GM21737 (cell line): ENCODE results near the gene TIMM44.

ENCODE experiments used
- ATAC-seq: cut with Tn5 transposase; IDR thresholded peaks from one replicate; pipeline ENCODE4 v1.9.1; 2021; ENCODE audit warnings: mild to moderate bottlenecking, moderate library complexity; ENCODE audit not compliant: unreplicated experiment

The TIMM44 gene

DNA sequence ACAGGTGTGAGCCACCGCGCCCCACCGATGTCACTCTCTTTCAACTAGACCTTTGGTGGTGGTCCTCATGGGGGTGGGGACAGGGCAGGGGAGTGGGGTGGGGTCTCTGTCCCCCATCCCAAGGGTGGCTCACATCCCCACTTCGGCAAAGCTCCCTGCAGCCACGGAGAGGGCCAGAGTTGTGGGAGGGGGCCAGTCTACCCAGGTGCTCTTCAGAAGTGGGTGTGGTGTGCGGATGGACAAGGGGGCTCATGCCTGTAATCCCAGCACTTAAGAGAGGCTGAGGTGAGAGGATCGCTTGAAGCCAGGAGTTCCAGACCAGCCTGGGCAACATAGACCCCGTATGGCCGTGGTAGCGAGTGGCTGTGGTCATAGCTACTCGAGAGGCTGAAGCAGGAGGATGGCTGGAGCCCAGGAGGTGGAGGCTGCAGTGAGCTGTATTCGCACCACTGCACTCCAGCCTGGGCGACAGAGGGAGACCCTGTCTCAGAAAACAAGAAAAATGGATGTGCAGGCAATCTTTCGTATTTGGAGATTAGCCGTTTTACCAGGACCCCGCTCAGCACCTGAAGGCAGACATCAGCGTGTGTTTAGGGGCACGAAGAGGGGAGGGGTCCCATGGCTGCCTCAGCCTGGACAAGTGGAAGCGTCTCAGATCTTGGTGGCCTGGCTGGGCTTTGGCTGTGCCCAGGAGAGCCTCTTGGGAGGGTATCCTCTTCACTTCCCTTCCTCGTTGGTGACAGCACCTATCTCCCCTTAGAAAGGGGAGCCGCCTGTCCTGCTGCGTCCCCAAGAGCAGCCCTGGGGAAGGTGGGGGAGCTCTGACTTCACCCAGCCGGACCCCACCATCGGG is 28.0 kb downstream of the TIMM44 start:
- ATAC-seq = no peak

DNA sequence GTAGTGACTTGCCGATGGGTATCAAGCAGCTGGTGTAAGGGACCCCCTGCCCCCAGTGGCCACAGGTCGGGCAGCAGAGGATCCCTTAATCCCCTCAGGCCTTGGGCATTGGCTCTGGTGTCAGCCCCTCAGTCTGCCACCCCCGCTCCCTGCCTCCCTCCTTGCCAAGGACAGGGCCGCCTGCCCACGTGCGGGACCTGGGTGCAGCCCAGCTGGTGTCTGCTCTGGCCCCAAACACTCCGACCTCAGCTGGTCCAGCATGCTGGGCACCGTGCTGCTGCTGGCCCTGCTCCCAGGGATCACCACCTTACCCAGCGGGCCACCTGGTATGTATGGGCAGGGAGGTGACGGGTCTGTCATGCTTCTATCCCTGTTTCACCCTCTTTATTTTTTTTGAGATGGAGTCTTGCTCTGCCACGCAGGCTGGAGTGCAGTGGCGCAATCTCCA is 28.8 kb downstream of the TIMM44 start, which contains the start of gene TGFBR3L:
Gene TGFBR3L (plus strand): TSS at position 233 of the 448 bp plus-strand sequence.
- ATAC-seq = no peak

GRCh38 chr19:7914099-7914498 is 29.4 kb downstream of the TIMM44 start:
- ATAC-seq = no peak

DNA sequence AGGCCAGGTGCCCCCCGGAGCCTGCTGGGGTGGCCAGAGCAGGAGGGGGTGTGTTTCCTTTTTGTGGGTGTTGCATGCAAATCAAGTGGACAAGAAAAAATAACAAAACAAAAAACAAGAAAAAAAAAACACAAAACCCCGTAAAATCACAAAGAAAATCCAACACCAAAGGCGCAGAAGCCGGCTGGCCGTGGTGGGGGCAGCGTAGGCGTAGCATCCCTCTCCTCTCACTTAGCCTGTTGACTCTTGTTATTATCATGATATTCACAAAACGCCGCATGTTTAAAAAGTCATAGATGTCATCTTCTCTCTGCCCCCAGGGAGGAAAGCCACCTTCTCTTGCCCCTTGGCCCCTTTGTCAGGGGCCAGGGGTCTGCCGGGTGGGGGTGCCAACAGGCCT is 29.8 kb downstream of the TIMM44 start:
- ATAC-seq = no peak

DNA sequence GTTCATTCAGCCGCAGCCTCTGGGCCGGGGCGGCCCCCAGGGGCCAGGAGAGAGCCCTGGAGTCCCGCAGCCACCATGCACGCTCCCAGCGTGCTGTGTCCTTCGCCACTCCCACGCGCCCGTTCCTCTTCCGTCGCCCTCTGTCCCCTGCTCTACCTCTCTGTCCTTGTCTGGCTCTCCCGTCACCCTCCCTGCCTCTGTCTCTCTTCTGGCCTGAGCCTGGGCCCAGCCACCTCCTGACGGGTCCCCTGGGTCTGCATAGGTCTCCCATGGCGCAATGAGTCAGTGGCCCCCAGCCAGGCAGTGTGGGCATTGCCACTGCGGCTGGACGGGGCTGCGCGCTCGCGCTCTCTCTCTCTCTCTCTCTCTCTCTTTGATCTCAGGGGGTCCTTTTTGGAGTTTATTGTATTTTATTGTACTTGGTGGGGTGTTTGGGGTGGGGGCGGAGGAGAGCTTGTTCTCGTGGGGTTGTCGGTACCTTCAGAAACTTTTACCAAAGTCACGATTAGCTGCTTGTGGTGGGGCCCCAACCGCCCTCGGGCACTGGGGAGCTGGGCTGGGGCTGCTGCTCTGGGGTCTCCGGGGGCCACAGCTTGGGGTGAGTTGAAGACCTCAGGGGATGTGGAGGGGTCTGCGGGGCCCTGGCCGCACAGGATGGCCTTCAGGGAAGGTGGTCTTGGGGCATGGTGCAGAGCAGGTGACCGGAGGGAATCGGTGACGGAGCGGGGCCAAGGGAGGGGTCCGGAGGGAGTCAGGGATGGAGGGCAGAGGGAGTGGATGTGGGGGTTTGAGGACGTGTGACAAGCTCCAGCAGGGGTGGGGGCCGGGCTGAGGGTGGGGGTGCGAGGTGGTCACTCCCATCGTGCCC is 30.5 kb downstream of the TIMM44 start:
- no peak for ATAC-seq

- ATAC-seq = no peak
These were observed 31.2 kb downstream of the TIMM44 start for GRCh38 chr19:7912144-7912696.

DNA sequence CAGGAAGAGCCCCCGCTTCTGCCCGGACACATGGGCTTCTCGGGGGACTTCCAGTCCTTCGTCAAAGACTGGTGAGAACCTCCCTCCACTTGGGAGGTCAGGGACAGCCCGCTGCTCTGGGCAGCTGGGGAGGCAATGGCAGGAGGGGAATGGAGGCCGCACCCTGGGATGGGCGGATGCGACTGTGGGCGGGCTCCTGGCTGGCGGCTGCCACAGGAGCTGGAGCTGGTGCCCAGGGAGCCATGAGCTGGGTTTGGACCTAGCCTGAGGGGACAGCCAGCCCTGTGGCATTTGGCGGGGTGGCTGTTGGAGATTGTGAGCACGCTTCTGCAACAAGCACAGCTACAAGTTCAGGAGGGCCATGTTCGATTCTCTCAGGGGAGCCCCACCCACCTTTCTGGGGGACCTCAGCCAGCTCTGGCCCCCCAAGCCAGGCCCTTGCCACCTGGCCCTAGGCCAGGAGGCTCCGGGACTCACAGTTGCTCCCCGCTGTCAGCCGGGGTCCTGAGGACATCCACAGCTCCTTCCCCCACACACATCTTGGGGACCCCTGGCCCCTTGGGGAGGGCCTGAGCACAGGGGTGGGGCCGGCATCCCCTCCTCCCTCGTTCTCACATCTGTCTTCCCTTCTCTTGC is 31.8 kb downstream of the TIMM44 start:
- no peak for ATAC-seq

DNA sequence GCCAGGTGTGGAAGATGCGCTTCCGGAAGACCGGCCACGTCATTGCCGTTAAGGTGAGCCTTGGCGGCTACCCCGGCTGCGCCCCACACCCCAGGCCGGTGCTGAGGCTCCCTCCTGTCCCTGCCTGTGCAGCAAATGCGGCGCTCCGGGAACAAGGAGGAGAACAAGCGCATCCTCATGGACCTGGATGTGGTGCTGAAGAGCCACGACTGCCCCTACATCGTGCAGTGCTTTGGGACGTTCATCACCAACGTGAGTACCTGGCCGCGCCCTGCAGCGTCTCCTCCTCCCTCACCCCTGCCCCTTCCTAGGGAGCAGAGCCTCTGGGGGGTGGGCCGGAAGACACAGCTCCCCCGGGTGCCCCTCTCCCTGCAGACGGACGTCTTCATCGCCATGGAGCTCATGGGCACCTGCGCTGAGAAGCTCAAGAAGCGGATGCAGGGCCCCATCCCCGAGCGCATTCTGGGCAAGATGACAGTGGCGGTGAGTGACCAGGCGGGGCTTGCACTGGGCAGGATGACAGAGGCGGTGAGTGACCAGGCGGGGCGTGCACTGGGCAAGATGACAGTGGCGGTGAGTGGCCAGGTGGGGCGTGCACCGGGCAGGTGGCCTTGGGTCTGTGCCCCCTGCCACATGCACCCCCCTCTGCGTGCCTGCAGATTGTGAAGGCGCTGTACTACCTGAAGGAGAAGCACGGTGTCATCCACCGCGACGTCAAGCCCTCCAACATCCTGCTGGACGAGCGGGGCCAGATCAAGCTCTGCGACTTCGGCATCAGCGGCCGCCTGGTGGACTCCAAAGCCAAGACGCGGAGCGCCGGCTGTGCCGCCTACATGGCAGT is 32.9 kb downstream of the TIMM44 start:
- no peak for ATAC-seq

- ATAC-seq = no peak
These were observed 33.9 kb downstream of the TIMM44 start for GRCh38 chr19:7909471-7910067.

- no peak for ATAC-seq
These were observed 34.6 kb downstream of the TIMM44 start for GRCh38 chr19:7908742-7909461.

GRCh38 chr19:7908078-7908699 is 35.3 kb downstream of the TIMM44 start:
- no peak for ATAC-seq

DNA sequence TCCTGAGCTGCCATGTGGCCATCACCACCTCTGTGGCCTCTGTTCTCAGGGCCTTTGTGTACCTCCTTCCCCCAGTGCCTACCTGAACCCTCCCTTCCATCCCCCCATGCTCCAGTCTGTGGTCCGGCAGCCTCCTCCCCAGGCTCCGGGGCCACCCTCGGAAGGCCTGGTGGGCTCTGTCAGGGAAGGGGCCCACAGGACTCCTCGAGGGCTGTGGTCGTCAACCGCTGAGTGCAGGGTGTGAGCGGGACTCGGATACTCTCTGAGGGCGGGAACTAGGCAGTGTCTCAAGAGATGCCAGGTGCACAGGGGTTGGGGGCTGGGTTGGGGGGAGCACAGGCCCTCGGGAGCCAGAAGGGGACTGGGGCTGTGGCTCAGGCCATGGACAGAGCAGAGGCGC is 35.9 kb downstream of the TIMM44 start:
- ATAC-seq = no peak

- no peak for ATAC-seq
These were observed 36.3 kb downstream of the TIMM44 start for GRCh38 chr19:7907122-7907521.

- no peak for ATAC-seq
These were observed 37.6 kb downstream of the TIMM44 start for GRCh38 chr19:7905859-7906258.

GRCh38 chr19:7905268-7905667 is 38.2 kb downstream of the TIMM44 start:
- no peak for ATAC-seq

DNA sequence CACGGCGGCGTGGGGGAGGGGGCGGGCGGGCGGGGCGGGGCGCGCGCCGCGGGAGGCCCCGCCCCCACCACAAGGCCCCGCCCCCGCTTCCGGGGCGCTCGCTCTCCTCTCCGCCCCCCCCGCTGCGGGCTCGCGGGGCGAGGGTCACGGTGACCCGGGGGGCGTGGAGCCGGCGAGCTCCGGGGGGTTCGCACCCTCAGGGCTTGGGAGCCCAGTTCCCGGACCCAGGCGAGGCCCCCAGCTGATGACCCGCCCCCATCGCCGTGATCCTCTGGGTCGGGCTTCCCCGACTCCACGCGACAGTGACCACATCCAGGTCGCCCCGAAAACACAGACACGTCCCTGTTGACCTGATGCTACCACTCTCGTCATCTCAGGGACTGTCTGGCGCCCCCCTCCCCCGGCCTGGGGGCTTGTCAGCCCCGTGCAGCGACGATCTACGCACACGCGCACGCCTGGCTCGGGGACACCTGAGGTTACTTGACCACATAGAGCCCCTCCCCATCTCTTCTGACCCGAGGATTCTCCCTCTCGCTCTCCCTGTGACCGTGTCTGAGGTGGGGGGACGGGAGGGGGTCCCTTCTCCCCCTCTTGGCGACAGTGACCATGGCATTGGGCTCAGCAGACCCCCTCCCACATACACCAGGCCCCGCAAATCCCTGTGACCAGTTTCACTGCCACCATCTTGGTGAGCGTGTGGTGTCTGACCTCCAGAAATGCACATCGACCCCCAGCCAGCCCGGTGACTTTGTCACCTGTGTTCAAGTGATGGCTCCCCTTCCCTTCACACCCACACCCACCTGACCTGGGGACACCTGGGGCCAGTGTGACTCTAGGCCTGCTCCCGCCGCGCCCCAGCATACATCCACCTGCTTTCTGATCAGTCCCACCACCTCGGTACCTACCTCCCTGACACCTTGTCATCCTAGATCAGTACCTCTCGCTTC is 39.1 kb downstream of the TIMM44 start:
- ATAC-seq = peak; percentile 29

DNA sequence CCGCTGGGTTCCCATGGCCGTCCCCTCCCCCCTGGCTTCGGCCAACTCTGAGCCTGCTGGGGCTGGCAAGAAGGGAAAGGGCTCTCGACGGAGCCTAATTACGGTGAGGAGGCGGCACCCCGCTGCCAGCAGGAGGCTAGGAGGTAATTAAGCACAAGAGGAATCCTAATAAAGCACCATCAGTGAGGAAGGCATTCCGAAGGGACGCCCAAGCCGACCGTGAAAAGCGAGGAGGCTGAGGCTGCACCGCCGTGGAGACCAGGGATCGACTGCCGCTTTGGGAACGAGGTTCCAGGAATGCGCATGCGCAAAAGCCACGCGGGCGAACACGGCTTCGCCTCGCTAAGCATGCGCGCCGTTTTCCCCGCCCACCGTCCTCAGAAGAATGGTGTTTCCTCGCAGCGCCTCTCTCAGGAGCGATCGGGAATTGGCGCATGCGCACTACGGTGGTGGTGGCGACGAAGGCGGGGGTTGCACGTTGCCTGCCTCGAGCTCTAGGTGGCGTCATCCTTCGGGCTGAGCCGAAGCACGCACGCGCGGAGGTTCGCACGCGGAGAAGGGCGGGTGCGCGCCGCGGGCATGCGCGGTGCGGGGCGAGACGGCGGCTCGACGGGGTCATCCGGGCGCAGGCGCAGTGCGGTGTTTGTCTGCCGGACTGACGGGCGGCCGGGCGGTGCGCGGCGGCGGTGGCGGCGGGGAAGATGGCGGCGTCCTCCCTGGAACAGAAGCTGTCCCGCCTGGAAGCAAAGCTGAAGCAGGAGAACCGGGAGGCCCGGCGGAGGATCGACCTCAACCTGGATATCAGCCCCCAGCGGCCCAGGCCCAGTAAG is 40.0 kb downstream of the TIMM44 start, which contains the start of gene MAP2K7:
Gene MAP2K7 (plus strand): TSS at position 634 of the 830 bp plus-strand sequence. CDS start 68 bp downstream, at position 702.
- ATAC-seq = peak; percentile 64
